Adipose tissue (tissue), 3 donors: Measurements from ENCODE around the gene SDC1. TPM values are rescaled to one million over a fixed set of nuclear protein-coding genes. Genes with fewer than 3 reads are reported as not detected.

ENCODE experiments used
- H3K27ac ChIP-seq: one replicate; pipeline ENCODE4 v1.5.1; 2013; ENCODE audit warnings: low read depth, low read length
- WGBS, 3 donors: extraction: QIAGEN DNeasy Blood & Tissue Kit; methylation state at CpG; one replicate each; pipeline ENCODE4 v1.1.7; 2013; 5-methylcytosine and 5-hydroxymethylcytosine counted together
- polyA plus RNA-seq, 3 donors: library from polyadenylated mRNA; stranded (reverse); fragments of 200-250 nt; gene quantifications; one replicate each; pipeline ENCODE4 v1.2.3, GENCODE V29; 2013
- donor health status: healthy with polysubstance abuse.
- donor health status: Bipolar disorder and iron deficiency.
- donor health status: healthy.

Gene SDC1
- polyA plus RNA-seq, 3 donors = 1.5 to 6.0 (median 2.8) TPM

- H3K27ac ChIP-seq = no peak overlapping the region
- 65 to 79% (median 73%) methylated on average over 13 of the region's 13 CpGs for WGBS, 3 donors
Observed at GRCh38 chr2:20191714-20192569, 33.0 kb downstream of the SDC1 start.

DNA sequence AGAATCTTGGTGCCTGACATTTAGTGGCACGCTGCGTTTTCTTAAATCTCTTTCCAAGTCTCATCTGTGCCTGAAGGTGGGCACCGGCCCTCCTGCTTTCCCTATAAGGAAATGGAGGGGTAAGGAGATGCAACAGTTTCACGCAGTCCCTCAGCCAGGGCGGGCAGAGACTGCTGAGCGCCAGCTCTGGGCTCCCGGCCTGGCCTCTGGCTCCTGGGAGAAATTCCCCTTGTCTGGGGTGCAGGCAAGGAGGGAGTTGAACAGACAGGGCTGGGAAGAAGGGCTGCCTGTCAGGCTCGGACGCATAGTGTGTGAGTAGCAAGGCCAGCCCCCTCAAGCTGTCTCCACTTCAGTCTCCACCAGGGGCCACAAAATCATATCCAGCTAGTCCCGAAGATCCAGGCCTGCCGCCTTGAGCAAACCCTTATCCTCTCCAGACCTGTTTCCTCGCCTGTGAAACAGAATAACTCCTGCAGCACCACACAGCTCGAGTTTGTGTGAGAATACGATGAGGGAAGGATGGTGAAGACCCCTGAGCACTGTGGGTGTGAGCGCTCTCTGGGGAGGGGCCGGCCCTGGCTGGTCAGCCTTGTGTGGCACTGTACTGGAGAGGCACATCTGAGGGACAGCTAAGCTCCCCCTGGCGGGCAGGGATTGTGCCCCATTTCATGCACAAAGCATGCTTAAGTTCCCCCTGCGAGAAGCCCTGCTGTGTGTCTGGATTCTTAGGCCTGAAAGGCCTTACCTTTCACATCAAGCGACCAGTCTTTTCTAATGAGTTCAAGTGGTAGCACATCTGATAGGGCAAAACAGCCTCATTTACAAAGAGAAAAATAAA is 33.8 kb downstream of the SDC1 start:
- 79 to 92% (median 90%) methylated on average over 19 of the region's 19 CpGs for WGBS, 3 donors
- no peak overlapping the region for H3K27ac ChIP-seq

GRCh38 chr2:20190170-20190569 is 34.8 kb downstream of the SDC1 start:
- no peak overlapping the region for H3K27ac ChIP-seq
- 80 to 83% (median 82%) methylated on average over 9 of the region's 9 CpGs for WGBS, 3 donors

DNA sequence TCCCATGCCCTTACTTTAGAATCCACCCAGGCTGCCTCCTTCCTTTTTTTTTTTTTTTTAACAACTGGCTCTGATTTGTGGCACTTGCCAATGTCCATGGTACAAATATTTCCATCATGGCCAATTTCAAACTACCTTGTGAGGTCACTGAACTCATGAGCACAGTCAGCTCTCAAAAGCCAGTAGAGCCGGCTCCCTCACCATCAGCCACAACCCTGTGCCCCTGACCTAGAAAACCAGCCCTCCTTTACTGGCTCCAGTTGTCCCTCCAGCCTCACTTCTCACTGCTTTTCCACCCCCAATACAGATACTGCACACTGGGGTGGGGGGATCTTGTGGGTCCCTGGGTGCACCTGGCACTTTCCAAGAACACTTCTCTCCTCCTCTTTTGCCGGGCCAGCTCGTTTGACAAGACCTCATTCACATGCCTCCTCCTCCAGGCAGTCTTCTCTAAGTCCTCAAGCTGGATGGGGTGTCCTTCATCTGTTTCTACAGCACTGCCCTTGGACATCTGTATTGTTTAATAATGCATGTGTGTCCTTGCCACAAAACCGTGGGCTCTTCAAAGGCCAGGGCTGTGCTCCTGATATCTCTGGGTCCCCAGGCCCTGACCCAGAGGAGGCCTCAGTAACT is 35.5 kb downstream of the SDC1 start:
- WGBS, 3 donors = 60 to 91% (median 86%) methylated on average over 4 of the region's 4 CpGs
- no peak overlapping the region for H3K27ac ChIP-seq

DNA sequence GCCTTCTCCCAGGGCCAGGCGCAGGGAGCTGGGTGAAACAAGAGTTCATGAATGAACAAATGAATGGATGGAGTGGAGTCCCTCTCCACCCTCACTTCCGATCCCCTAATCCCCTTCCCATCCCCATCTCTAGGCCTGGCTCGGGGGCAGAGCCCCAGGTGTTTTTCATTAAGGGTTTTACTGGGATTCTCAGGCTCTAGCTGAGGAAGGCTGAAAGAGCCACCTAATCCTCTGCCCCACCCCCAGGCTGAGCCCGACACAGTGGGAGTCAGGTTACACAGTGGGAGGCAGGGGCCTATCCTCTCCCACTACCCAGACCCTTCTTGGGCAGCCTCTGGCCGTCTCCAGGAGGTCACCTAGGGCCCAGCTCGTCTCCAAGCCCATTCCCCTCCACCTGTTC is 36.1 kb downstream of the SDC1 start:
- 76 to 92% (median 79%) methylated on average over 6 of the region's 6 CpGs for WGBS, 3 donors
- no peak overlapping the region for H3K27ac ChIP-seq

- H3K27ac ChIP-seq = no peak overlapping the region
- WGBS, 3 donors = 63 to 82% (median 74%) methylated on average over 2 of the region's 2 CpGs
Observed at GRCh38 chr2:20188201-20188600, 36.7 kb downstream of the SDC1 start.

- 79 to 96% (median 92%) methylated on average over 3 of the region's 3 CpGs for WGBS, 3 donors
Observed at GRCh38 chr2:20187331-20187730, 37.6 kb downstream of the SDC1 start.

GRCh38 chr2:20186855-20187187 is 38.1 kb downstream of the SDC1 start:
- 70 to 83% (median 78%) methylated on average over 4 of the region's 4 CpGs for WGBS, 3 donors
- H3K27ac ChIP-seq = no peak overlapping the region

More at GRCh38 chr2:20187331-20187730, 37.6 kb downstream of the SDC1 start:
- H3K27ac ChIP-seq = no peak overlapping the region

- H3K27ac ChIP-seq = no peak overlapping the region
- WGBS, 3 donors = 73 to 74% (median 74%) methylated on average over 13 of the region's 13 CpGs
Observed at GRCh38 chr2:20186078-20186854, 38.7 kb downstream of the SDC1 start.

GRCh38 chr2:20185176-20186022 is 39.5 kb downstream of the SDC1 start:
- 71 to 87% (median 79%) methylated on average over 18 of the region's 18 CpGs for WGBS, 3 donors

DNA sequence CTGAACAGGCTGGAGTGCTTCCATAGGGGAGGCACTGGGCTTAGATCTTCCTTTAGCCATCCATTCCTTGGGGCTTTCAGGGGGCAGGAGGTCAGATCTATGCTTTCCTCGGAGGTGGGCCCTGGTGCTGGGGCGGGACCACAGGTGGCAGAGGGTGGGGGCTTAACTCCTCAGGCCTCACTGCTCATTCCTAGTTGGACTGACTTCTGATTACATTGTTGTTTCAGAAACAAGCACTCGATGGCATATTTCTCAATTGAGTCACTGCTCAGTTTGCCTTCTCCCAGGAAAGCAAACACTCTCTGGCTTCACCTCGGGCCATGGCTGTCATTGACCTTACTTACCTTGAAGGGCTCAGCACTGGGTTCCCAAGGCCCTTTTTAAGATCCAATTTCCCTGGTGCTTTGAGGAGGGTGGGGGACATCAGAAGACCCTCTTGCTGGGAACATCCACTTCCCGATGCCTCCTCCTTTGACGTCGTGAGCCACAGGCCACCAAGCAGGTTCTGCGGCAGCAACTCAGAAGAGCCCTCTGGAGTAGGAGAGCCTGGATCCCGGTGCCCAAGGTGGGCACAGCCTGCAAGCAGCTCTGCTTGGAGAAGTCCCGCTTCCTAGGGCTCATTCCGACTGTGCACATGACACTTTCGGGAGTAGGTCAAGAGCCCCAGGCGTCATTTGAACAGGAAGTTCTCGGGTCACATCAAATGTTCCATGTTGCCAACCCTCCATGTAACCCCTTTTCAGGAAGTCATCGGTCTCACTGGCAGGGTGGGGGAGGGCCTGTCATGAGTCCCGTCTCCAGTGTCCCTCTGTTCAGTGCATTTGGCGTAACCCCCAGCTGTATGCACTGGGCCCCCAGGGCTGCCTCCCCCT is 40.6 kb downstream of the SDC1 start:
- H3K27ac ChIP-seq = no peak overlapping the region

More at GRCh38 chr2:20185176-20186022, 39.5 kb downstream of the SDC1 start:
- no peak overlapping the region for H3K27ac ChIP-seq

DNA sequence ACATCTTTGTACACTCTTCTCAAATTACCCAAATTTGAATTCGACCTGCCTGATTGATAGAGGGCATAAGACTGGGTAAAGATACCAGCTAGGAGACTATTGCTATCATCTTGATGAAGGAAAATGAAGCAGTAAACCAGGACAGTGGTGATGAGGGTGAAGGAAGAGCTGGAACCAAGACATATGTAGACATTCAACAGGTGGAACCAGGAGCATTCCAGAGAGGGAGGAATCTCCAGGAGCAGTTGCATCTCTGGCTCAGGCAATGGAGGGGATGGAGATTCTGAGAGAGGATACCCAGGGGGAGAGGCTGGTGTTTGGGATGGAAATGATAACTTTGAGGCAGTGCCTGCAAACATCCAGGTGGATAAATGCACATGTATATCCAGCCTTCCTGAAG is 41.6 kb downstream of the SDC1 start:
- 62 to 71% (median 68%) methylated on average over 1 of the region's 1 CpG for WGBS, 3 donors
- no peak overlapping the region for H3K27ac ChIP-seq

More for the DNA sequence above, 40.6 kb downstream of the SDC1 start:
- WGBS, 3 donors = 74 to 79% (median 76%) methylated on average over 17 of the region's 17 CpGs

DNA sequence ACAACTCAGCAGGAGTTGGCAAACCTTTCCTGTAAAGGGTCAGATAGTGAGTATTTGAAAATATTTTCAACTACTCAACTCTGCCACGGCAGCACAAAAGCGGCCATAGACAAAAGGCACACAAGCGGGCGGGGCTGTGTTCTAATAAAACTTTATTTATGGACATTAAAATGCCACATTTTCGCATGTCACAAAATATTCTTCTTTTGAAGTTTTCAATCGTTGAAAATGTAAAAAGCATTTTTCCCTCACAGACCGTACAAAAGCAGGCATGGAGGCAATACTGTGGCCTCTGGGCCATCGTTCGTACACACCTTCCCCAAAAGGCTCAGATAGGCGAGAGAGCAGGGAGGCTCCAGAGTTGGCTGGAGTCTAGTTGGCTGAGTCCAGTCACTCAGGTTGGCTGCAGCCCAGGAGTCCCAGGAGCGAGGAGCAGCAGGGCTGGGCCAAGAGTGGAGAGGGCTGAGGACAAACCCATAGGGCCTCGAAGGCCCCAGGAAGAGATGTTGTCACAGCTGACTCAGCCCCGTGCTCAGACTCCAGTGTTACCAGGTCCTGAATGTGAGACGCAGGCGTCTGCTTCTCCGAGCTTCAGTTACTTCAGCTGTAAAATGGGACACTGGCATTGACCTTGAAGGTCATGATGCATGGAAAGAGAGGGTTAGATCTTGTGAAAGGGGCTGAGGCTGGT is 42.5 kb downstream of the SDC1 start:
- 69 to 83% (median 83%) methylated on average over 16 of the region's 16 CpGs for WGBS, 3 donors
- H3K27ac ChIP-seq = no peak overlapping the region

DNA sequence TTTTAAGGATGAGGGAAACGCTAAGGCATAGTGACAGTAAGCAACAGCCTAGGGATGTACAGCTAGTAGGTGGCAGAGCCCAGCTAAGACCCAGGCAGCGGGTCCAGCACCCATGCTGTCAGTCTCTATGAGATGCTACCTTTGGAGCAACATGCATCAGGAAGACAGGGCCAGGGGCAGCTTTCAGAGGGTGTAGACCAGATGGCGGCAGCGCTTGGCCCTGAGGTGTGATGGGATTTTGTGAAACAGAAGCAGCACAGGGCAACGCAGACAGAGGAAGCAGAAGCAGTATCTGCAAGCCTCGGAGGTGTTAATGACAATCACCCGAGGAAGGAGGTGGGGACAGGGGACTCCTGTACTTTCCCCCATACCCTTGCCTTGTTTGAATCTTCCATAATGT is 43.2 kb downstream of the SDC1 start:
- no peak overlapping the region for H3K27ac ChIP-seq
- 88 to 94% (median 92%) methylated on average over 7 of the region's 7 CpGs for WGBS, 3 donors

- H3K27ac ChIP-seq = no peak overlapping the region
- WGBS, 3 donors = 94 to 98% (median 96%) methylated on average over 17 of the region's 17 CpGs
Observed at GRCh38 chr2:20180676-20181648, 44.0 kb downstream of the SDC1 start.
